CD4-positive, alpha-beta T cell (primary cell): ENCODE results near the gene SLC6A3. TPM values are rescaled to one million over a fixed set of nuclear protein-coding genes. Genes with fewer than 3 reads are reported as not detected.

Experiments
- ATAC-seq: fragments of 200-7000 bp; cut with Tn5 transposase; one replicate; pipeline ENCODE4 v1.10.0; 2022; ENCODE audit warnings: mild to moderate bottlenecking; ENCODE audit not compliant: poor library complexity
- CTCF ChIA-PET: fragments of 350-600 bp; sonication (Branson Sonifier 250); formaldehyde crosslinking; loops from one replicate; lab custom pipeline; 2021; ENCODE audit warnings: antibody characterized with exemption, inconsistent platforms; lab: Charles Lee
- POLR2A ChIA-PET: fragments of 350-600 bp; sonication (Branson Sonifier 250); formaldehyde crosslinking; loops from one replicate; lab custom pipeline; 2021; ENCODE audit warnings: antibody characterized with exemption, inconsistent platforms; lab: Charles Lee
- DNase-seq, 14 experiments: peaks; one replicate each; pipeline ENCODE4 v3.0.0-alpha.2; 2013 to 2020; ENCODE audit warnings: mixed read lengths in 2 of 14
- H3K27ac ChIP-seq, 2 donors: one replicate each; pipeline versions ENCODE4 v1.5.1 to v1.7.0; 2013; ENCODE audit warnings: low read length in 2 of 2, low read depth in 1 of 2, mild to moderate bottlenecking in 1 of 2
- H3K27me3 ChIP-seq, 2 experiments: 1 replicate in 1 of 2; 2 replicates in 1 of 2; pipeline versions ENCODE4 v1.6.1 to v1.7.0; 2013; ENCODE audit warnings: low read length in 2 of 2, control low read depth in 1 of 2, mild to moderate bottlenecking in 1 of 2, moderate library complexity in 1 of 2; ENCODE audit not compliant: insufficient read depth in 2 of 2, control insufficient read depth in 1 of 2
- H3K36me3 ChIP-seq: one replicate; pipeline ENCODE4 v1.6.1; 2013; ENCODE audit warnings: low read length, control low read depth; ENCODE audit not compliant: insufficient read depth
- H3K4me1 ChIP-seq: one replicate; pipeline ENCODE4 v1.6.1; 2013; ENCODE audit warnings: low read length, control low read depth; ENCODE audit not compliant: insufficient read depth
- H3K4me3 ChIP-seq: one replicate; pipeline ENCODE4 v1.5.1; 2013; ENCODE audit warnings: mild to moderate bottlenecking, low read length, moderate library complexity
- H3K9me3 ChIP-seq, 2 experiments: 1 replicate in 1 of 2; 2 replicates in 1 of 2; pipeline versions ENCODE4 v1.6.1 to v1.7.0; 2013; ENCODE audit warnings: low read length in 2 of 2, mild to moderate bottlenecking in 2 of 2, control low read depth in 1 of 2, moderate library complexity in 1 of 2; ENCODE audit not compliant: control insufficient read depth in 1 of 2, insufficient read depth in 1 of 2
- H3K27ac Mint-ChIP-seq: one replicate; pipeline ENCODE4 v1.8.0; 2020; ENCODE audit warnings: mixed read lengths
- H3K27me3 Mint-ChIP-seq: one replicate; pipeline ENCODE4 v1.8.0; 2021; ENCODE audit warnings: mixed read lengths
- H3K36me3 Mint-ChIP-seq: one replicate; pipeline ENCODE4 v1.8.0; 2021; ENCODE audit warnings: low read depth, mixed read lengths
- H3K4me1 Mint-ChIP-seq: one replicate; pipeline ENCODE4 v1.8.0; 2021; ENCODE audit warnings: low read depth, mixed read lengths
- H3K4me3 Mint-ChIP-seq: one replicate; pipeline ENCODE4 v1.8.0; 2020; ENCODE audit warnings: mild to moderate bottlenecking, mixed read lengths
- H3K9me3 Mint-ChIP-seq: one replicate; pipeline ENCODE4 v1.8.0; 2020; ENCODE audit warnings: mixed read lengths
- CTCF ChIP-seq: fragments of 200-600 bp; IDR thresholded peaks from one replicate; pipeline ENCODE4 v1.8.0; 2022; ENCODE audit warnings: antibody characterized with exemption, mild to moderate bottlenecking
- intact Hi-C, 2 experiments: fragments of 100-400 bp; cut with DNase I in 1 of 2; cut with micrococcal nuclease in 1 of 2; formaldehyde crosslinking; loops; one replicate each; pipeline versions ENCODE4 v1.15.1 to v1.9.0; 2023 to 2025; cut with DNase I, micrococcal nuclease
- total RNA-seq, 174 experiments: library from RNA in 2 of 174; stranded (reverse) in 2 of 174; gene quantifications; one replicate each; pipeline ENCODE4 v1.2.3 and lab custom pipeline; 2021 to 2026

SLC6A3 gene
- total RNA-seq, 2 experiments from 2014 or later: 0.08 TPM; not detected in 1

GRCh38 chr5:1367149-1367548 is 78.1 kb downstream of the SLC6A3 start:
- Mint-ChIP-seq H3K36me3 (no peaks in the 10 kb centered on the region), H3K27ac (no peak overlapping the region), H3K27me3 (peaks cover 16% of the 10 kb centered on the region), H3K4me1 (no peaks in the 10 kb centered on the region), H3K9me3 (no peaks in the 10 kb centered on the region), H3K4me3 (no peak overlapping the region)
- ChIA-PET POLR2A (no interaction called here), CTCF (no interaction called here)
- H3K36me3 ChIP-seq: no peaks in the 10 kb centered on the region
- TF ChIP-seq CTCF: no peak
- ATAC-seq: no peak
- H3K4me1 ChIP-seq: no peaks in the 10 kb centered on the region
- H3K9me3 ChIP-seq: no peaks in the 10 kb centered on the region
- no peak overlapping the region for H3K27ac ChIP-seq
- intact Hi-C loops: no loop called here
- H3K4me3 ChIP-seq: no peak overlapping the region
- no peak for DNase-seq
- H3K27me3 ChIP-seq: peaks cover 7 to 14% of the 10 kb centered on the region in 2 experiments

GRCh38 chr5:1366514-1366913 is 78.7 kb downstream of the SLC6A3 start:
- Histone ChIP-seq H3K27me3 (peaks cover 7 to 15% of the 10 kb centered on the region in 2 experiments), H3K4me3 (no peak overlapping the region), H3K27ac (no peak overlapping the region), H3K9me3 (no peaks in the 10 kb centered on the region), H3K36me3 (no peaks in the 10 kb centered on the region), H3K4me1 (no peaks in the 10 kb centered on the region)
- no peak for DNase-seq
- Mint-ChIP-seq H3K27me3 (peaks cover 16% of the 10 kb centered on the region), H3K4me3 (no peak overlapping the region), H3K4me1 (no peaks in the 10 kb centered on the region), H3K36me3 (no peaks in the 10 kb centered on the region), H3K9me3 (no peaks in the 10 kb centered on the region), H3K27ac (no peak overlapping the region)
- CTCF ChIA-PET: no interaction called here
- POLR2A ChIA-PET: no interaction called here
- no peak for ATAC-seq
- TF ChIP-seq CTCF: no peak
- intact Hi-C loops: no loop called here

GRCh38 chr5:1364211-1364610 is 81.0 kb downstream of the SLC6A3 start:
- TF ChIP-seq CTCF: no peak
- DNase-seq: no peak
- CTCF ChIA-PET: no interaction called here

More at GRCh38 chr5:1364211-1364610, 81.0 kb downstream of the SLC6A3 start:
- Histone ChIP-seq H3K4me3 (no peak overlapping the region), H3K4me1 (no peaks in the 10 kb centered on the region), H3K36me3 (no peaks in the 10 kb centered on the region), H3K9me3 (no peaks in the 10 kb centered on the region), H3K27me3 (peaks cover 7 to 21% of the 10 kb centered on the region in 2 experiments), H3K27ac (no peak overlapping the region)
- intact Hi-C loops: no loop called here
- H3K36me3 Mint-ChIP-seq: no peaks in the 10 kb centered on the region
- no peak for ATAC-seq
- H3K27me3 Mint-ChIP-seq: peaks cover 16% of the 10 kb centered on the region
- no peaks in the 10 kb centered on the region for H3K4me1 Mint-ChIP-seq
- POLR2A ChIA-PET: no interaction called here
- H3K4me3 Mint-ChIP-seq: no peak overlapping the region
- no peaks in the 10 kb centered on the region for H3K9me3 Mint-ChIP-seq
- no peak overlapping the region for H3K27ac Mint-ChIP-seq
